Activated CD8-positive, alpha-beta T cell treated with anti-CD3 and anti-CD28 coated beads for 36 hours (primary cell): ENCODE results near the gene TMEM50A. TPM values are rescaled to one million over a fixed set of nuclear protein-coding genes. Genes with fewer than 3 reads are reported as not detected.
"Not testable (repeated sequence)": the region's sequence is repeated elsewhere in the genome, so short reads cannot be mapped to it uniquely, and the experiment has no call there.

ENCODE experiments used
- ATAC-seq: fragments of 200-7000 bp; cut with Tn5 transposase; one replicate; pipeline ENCODE4 v1.10.0; 2021; ENCODE audit warnings: mild to moderate bottlenecking, moderate library complexity
- CTCF ChIA-PET: fragments of 350-600 bp; sonication (Branson Sonifier 250); formaldehyde crosslinking; loops from one replicate; lab custom pipeline; 2021; ENCODE audit warnings: antibody characterized with exemption; lab: Charles Lee
- POLR2A ChIA-PET: fragments of 350-600 bp; sonication (Branson Sonifier 250); formaldehyde crosslinking; loops from one replicate; lab custom pipeline; 2021; ENCODE audit warnings: antibody characterized with exemption; lab: Charles Lee
- DNase-seq: peaks from one replicate; pipeline ENCODE4 v3.0.0-alpha.2; 2020
- H3K27ac Mint-ChIP-seq: one replicate; pipeline ENCODE4 v1.8.0; 2021; ENCODE audit warnings: mild to moderate bottlenecking, mixed read lengths
- H3K27me3 Mint-ChIP-seq: one replicate; pipeline ENCODE4 v1.8.0; 2021; ENCODE audit warnings: mixed read lengths
- H3K36me3 Mint-ChIP-seq: one replicate; pipeline ENCODE4 v1.8.0; 2021; ENCODE audit warnings: low read depth, mixed read lengths
- H3K4me1 Mint-ChIP-seq: one replicate; pipeline ENCODE4 v1.8.0; 2021; ENCODE audit warnings: low read depth, mixed read lengths
- H3K4me3 Mint-ChIP-seq: one replicate; pipeline ENCODE4 v1.8.0; 2021; ENCODE audit warnings: mild to moderate bottlenecking, moderate library complexity, mixed read lengths
- H3K9me3 Mint-ChIP-seq: one replicate; pipeline ENCODE4 v1.8.0; 2021; ENCODE audit warnings: mixed read lengths
- intact Hi-C: fragments of 100-400 bp; cut with micrococcal nuclease; formaldehyde crosslinking; loops from one replicate; pipeline ENCODE4 v1.10.0; 2022
- total RNA-seq, 2 experiments: library from RNA; stranded (reverse); gene quantifications; one replicate each; pipeline ENCODE4 v1.2.3, GENCODE V29; 2021

The TMEM50A gene
- total RNA-seq, 2 experiments from 2014 or later = 88.5 to 89.3 TPM

GRCh38 chr1:25405731-25406305, 67.7 kb downstream of the TMEM50A start:
- POLR2A ChIA-PET, ATAC-seq, H3K4me1 Mint-ChIP-seq, H3K9me3 Mint-ChIP-seq, H3K36me3 Mint-ChIP-seq, H3K27ac Mint-ChIP-seq, H3K4me3 Mint-ChIP-seq, H3K27me3 Mint-ChIP-seq, DNase-seq: not testable (repeated sequence)
- CTCF ChIA-PET = interaction anchor here (0.7 to 1.0 kb wide), 2 partner anchors 114 to 119 kb away, joined by 3 to 6 read pairs; no protein-coding TSS in a partner anchor
- intact Hi-C loops = loop anchor here (10.0 kb wide), 1 partner anchor 119 kb away; no protein-coding TSS in a partner anchor

DNA sequence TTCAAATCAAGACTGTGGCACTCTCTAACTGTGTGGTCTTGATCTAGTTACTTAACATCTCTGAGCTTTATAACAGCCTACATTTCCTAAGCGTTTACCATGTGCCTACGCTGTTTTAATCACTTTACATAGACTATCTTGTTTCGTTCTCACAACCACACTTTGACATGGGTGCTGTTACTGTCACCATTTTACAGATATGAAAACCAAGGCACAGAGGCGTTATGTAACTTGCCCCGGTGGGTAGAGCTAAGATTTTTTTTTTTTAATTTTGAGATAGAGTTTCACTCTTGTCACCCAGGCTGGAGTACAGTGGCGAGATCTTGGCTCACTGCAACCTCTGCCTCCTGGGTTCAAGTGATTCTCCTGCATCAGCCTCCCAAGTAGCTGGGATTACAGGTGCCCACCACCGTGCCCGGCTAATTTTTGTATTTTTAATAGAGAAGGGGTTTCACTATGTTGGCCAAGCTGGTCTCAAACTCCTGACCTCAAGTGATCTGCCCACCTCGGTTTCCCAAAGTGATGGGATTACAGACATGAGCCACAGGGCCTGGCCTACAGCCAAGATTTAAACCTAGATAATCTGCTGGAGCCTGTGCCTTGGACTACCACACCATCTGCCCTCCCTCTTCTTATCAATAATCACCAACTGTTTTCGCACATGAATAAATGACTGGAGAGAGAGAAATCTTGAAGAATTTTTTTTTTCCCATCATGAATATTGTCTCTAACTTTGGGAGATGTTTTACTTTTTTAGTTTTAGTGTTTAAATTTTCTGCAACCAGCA, 71.7 kb downstream of the TMEM50A start:
- CTCF ChIA-PET, H3K36me3 Mint-ChIP-seq, H3K9me3 Mint-ChIP-seq, H3K4me3 Mint-ChIP-seq, ATAC-seq, H3K4me1 Mint-ChIP-seq, H3K27me3 Mint-ChIP-seq, DNase-seq, H3K27ac Mint-ChIP-seq, POLR2A ChIA-PET: not testable (repeated sequence)
- intact Hi-C loops = loop anchor here (5.0 to 10.0 kb wide), 2 partner anchors 115 to 123 kb away; no protein-coding TSS in a partner anchor

Other genes with a start within 250 kb of the TMEM50A start
- 10 to 100 TPM; 35.7 to 39.6 TPM for gene SYF2, start 105.8 kb upstream of the TMEM50A start, total RNA-seq
- gene RSRP1, start 90.9 kb upstream of the TMEM50A start, total RNA-seq = 100 to 1,000 TPM; 124 to 139 TPM
- gene RHD, start 65.8 kb upstream of the TMEM50A start, total RNA-seq = not detected
- under 1 TPM; 0.50 to 0.56 TPM for gene RHCE, start 82.5 kb downstream of the TMEM50A start, total RNA-seq
- gene MACO1, start 92.6 kb downstream of the TMEM50A start, total RNA-seq = 10 to 100 TPM; 17.1 to 18.0 TPM
- 10 to 100 TPM; 13.4 to 14.5 TPM for gene LDLRAP1, start 205.3 kb downstream of the TMEM50A start, total RNA-seq